ENCODE results near the gene UBAP1. TPM values are rescaled to one million over a fixed set of nuclear protein-coding genes. Genes with fewer than 3 reads are reported as not detected.

Gene UBAP1
- total RNA-seq, 4 donors from 2014 or later = 49.2 to 101 (median 66.8) TPM

- TF ChIP-seq POLR2AphosphoS5 (IDR thresholded peaks at IDR 0.05) = no peak
- no peak for TF ChIP-seq EP300 (IDR thresholded peaks at IDR 0.05)
- TF ChIP-seq POLR2A (IDR thresholded peaks at IDR 0.05) = no peak
- TF ChIP-seq CTCF (IDR thresholded peaks at IDR 0.05) = no peak
- 75 to 86% methylated on average over 1 of the region's 1 CpG for WGBS, 2 donors (ENCODE audit: low coverage in 1 of 2)
- Histone ChIP-seq H3K27me3 (no peaks in the 10 kb centered on the region), H3K9me3 (no peaks in the 10 kb centered on the region), H3K27ac (no peak overlapping the region), H3K36me3 (no peaks in the 10 kb centered on the region), H3K4me1 (no peaks in the 10 kb centered on the region), H3K4me3 (no peak overlapping the region)
- ATAC-seq = no peak
These were observed 24.8 kb upstream of the UBAP1 start for GRCh38 chr9:34154057-34154456.

GRCh38 chr9:34157318-34157717 lies 21.5 kb upstream of the UBAP1 start:
- Histone ChIP-seq H3K4me3 (no peak overlapping the region), H3K27me3 (no peaks in the 10 kb centered on the region), H3K27ac (no peak overlapping the region), H3K9me3 (no peaks in the 10 kb centered on the region), H3K4me1 (no peaks in the 10 kb centered on the region), H3K36me3 (no peaks in the 10 kb centered on the region)
- no peak for ATAC-seq
- TF ChIP-seq POLR2A (IDR thresholded peaks at IDR 0.05) (no peak), EP300 (IDR thresholded peaks at IDR 0.05) (no peak), POLR2AphosphoS5 (IDR thresholded peaks at IDR 0.05) (no peak), CTCF (IDR thresholded peaks at IDR 0.05) (no peak)

DNA sequence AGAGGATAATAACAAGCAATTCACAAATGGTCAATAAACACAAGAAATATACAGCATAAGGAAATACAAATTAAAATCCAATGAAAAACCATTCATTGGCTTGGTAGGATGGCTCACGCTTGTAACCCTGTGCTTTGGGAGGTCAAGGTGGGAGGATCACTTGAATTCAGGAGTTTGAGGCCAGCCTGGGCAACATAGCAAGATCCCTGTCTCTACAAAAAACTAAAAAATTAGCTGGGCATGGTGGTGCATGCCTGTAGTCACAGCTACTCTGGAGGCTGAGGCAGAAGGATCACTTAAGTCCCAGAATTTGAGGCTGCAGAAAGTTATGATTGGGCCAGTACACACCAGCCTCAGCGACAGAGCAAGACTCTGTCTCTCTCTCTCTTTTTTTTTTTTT lies 20.9 kb upstream of the UBAP1 start:
- no peak for ATAC-seq
- no peak for TF ChIP-seq CTCF (IDR thresholded peaks at IDR 0.05)
- no peak for TF ChIP-seq POLR2A (IDR thresholded peaks at IDR 0.05)
- TF ChIP-seq POLR2AphosphoS5 (IDR thresholded peaks at IDR 0.05) = no peak
- TF ChIP-seq EP300 (IDR thresholded peaks at IDR 0.05) = no peak
- 92 to 96% methylated on average over 2 of the region's 2 CpGs for WGBS, 2 donors (ENCODE audit: low coverage in 1 of 2)

DNA sequence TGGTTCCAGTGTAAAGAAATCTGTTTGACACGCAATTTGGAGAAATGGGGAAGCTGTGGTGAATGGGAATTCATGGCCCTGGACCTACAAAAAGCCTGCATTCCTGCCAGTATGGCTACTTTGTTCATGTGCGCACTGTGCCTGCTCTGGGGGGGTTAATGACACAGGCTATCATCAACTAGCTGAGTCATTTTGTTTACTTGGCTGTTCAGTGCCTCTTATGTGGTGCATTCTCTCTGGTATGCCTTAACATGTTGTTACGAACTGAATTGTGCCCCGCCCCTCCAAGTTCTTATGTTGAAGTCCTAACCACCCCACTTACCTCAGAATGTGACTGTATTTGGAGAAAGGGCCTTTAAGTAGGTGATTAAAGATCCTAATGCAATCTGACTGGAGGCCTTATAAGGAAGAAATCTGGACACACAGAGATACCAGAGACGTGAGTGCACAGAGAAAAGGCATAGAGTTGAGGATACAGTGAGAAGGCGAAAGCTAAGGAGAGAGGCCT lies 20.4 kb upstream of the UBAP1 start:
- H3K36me3 ChIP-seq = no peaks in the 10 kb centered on the region
- H3K9me3 ChIP-seq = no peaks in the 10 kb centered on the region
- WGBS, 2 donors (ENCODE audit: low coverage in 1 of 2) = 67 to 73% methylated on average over 4 of the region's 6 CpGs
- H3K27ac ChIP-seq = no peak overlapping the region
- no peak overlapping the region for H3K4me3 ChIP-seq
- TF ChIP-seq EP300 (IDR thresholded peaks at IDR 0.05) (no peak), CTCF (IDR thresholded peaks at IDR 0.05) (no peak), POLR2A (IDR thresholded peaks at IDR 0.05) (no peak), POLR2AphosphoS5 (IDR thresholded peaks at IDR 0.05) (no peak)
- H3K4me1 ChIP-seq = no peaks in the 10 kb centered on the region
- no peak for ATAC-seq
- H3K27me3 ChIP-seq = no peaks in the 10 kb centered on the region

More for the DNA sequence above, 20.9 kb upstream of the UBAP1 start:
- Histone ChIP-seq H3K4me1 (no peaks in the 10 kb centered on the region), H3K27me3 (no peaks in the 10 kb centered on the region), H3K4me3 (no peak overlapping the region), H3K27ac (no peak overlapping the region), H3K36me3 (no peaks in the 10 kb centered on the region), H3K9me3 (no peaks in the 10 kb centered on the region)

- Histone ChIP-seq H3K27ac (no peak overlapping the region), H3K27me3 (no peaks in the 10 kb centered on the region), H3K4me3 (no peak overlapping the region), H3K36me3 (no peaks in the 10 kb centered on the region), H3K9me3 (no peaks in the 10 kb centered on the region), H3K4me1 (no peaks in the 10 kb centered on the region)
- TF ChIP-seq POLR2A (IDR thresholded peaks at IDR 0.05) = no peak
- no peak for TF ChIP-seq EP300 (IDR thresholded peaks at IDR 0.05)
- no peak for TF ChIP-seq CTCF (IDR thresholded peaks at IDR 0.05)
- peak; percentile 15 for TF ChIP-seq POLR2AphosphoS5 (IDR thresholded peaks at IDR 0.05)
- WGBS, 2 donors (ENCODE audit: low coverage in 1 of 2) = 64 to 100% methylated on average over 3 of the region's 3 CpGs
- peak; percentile 62 for ATAC-seq
These were observed 15.4 kb upstream of the UBAP1 start for GRCh38 chr9:34163434-34163833.
